Renal cortex interstitium (tissue), 11 donors: ENCODE results near the gene MEIOC. TPM values are rescaled to one million over a fixed set of nuclear protein-coding genes. Genes with fewer than 3 reads are reported as not detected.
"Not testable (repeated sequence)": the region's sequence is repeated elsewhere in the genome, so short reads cannot be mapped to it uniquely, and the experiment has no call there.

Source experiments
- DNase-seq, 11 donors: peaks; one replicate each; pipeline ENCODE4 v3.0.0-alpha.2; 2013; ENCODE audit warnings: low read depth in 9 of 11, low spot score in 4 of 11; ENCODE audit errors: extremely low read depth in 1 of 11
- polyA plus RNA-seq, 3 donors: library from polyadenylated mRNA; unstranded; fragments of 120-200 nt; gene quantifications; one replicate each; pipeline ENCODE4 v1.2.1, GENCODE V29; 2013; ENCODE audit not compliant: insufficient read length in 3 of 3

The MEIOC gene
- polyA plus RNA-seq, 3 donors: 1.5 to 2.1 (median 2.0) TPM

- peak; percentile 75 to 89 (median 87) for DNase-seq
These were observed 33.4 kb downstream of the MEIOC start, which contains the start of gene CCDC43 for GRCh38 chr17:44689477-44690217. Gene CCDC43 (minus strand): TSS chr17:44689776. CDS start chr17:44689753, 23 bp downstream.

- not testable (repeated sequence) for DNase-seq
These were observed 34.6 kb downstream of the MEIOC start for GRCh38 chr17:44690746-44691306.

DNA sequence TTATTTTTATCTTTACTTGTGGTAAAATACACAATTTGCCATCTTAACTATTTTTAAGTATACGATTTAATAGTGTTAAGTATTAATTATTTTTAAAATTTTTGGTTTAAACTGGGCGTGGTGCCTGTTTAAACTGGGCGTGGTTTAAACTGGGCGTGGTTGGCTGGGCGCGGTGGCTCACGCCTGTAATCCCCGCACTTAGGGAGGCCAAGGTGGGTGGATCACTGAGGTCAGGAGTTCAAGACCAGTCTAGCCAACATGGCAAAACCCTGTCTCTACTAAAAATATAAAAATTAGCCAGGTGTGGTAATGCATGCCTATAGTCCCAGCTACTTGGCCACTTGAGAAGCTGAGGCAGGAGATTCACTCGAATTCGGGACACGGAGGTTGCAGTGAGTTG lies 37.3 kb downstream of the MEIOC start:
- no peak for DNase-seq

DNA sequence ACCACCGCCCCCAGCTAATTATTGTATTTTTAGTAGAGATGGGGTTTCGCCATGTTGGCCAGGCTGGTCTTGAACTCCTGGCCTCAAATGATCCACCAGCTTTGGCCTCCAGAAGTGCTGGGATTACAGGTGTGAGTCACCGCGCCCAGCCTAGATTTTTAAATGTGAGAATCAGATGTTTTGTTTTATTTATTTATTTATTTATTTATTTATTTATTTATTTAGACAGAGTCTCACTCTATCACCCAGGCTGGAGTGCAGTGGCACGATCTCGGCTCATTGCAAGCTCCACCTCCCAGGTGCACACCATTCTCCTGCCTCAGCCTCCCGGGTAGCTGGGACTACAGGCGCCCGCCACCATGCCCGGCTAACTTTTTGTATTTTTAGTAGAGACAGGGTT lies 44.0 kb downstream of the MEIOC start:
- DNase-seq: not testable (repeated sequence)

DNA sequence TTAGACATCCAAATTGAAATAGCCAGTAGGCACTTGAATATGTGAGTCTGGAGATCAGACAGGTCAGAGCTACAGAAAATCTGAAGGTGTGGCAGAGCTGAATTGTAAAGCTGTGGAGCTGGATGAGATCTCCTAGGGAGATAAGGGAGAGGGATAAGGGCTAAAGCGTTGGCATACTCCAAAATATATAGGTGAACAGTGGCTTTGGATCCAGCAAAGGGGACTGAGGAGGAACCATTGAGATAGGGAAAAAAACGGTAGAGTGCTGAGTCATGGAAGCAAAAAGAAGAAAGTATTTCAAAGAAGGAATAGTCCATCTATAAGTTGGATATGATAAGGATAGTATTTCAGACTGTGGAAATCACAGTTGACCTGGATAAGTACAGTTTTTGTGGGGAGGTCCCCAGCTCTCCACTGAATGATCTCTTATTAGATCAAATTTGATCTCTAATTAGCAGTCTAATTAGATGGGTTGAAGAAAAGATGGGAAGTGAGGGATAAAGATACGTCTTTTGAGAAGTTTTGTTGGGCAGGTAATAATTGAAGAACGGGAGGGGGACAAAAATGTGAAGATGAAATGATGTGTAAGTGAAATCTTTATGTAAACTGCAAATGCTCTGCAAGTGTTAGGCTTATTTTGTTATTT lies 51.6 kb downstream of the MEIOC start:
- DNase-seq: peak in 1 of 11 donors; percentile 20

- DNase-seq: peak; percentile 82 to 98 (median 90)
These were observed 52.4 kb downstream of the MEIOC start, which contains the start of gene DBF4B for GRCh38 chr17:44708401-44709263. Gene DBF4B (plus strand): TSS chr17:44708665. CDS start chr17:44708821, 156 bp downstream.

GRCh38 chr17:44719444-44719843 lies 63.2 kb downstream of the MEIOC start:
- no peak for DNase-seq

DNA sequence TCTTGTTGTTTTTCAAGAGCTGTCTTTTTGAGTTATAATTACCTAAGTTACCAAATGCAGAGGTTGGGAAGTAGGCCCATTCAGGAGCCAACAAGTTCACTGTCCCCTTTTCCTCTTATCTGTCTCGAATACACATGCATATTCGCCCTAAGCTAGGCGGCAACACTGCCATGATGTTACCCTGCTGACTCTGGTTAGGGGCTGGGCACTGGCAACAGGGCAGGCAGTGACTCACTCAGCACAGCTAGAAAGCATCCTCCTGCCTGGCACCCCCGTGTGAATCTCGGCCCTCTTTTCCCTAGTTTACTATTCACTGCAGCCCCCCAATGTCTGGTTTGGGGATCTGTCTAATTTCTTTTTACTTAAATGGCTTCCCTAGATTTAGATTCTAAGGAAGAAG lies 66.0 kb downstream of the MEIOC start:
- DNase-seq: no peak

Other genes starting within 250 kb of the MEIOC start
- 10 to 100 TPM; 41.5 to 54.5 (median 44.5) TPM for gene GPATCH8, start 153.1 kb upstream of the MEIOC start, polyA plus RNA-seq
- 10 to 100 TPM; 24.5 to 45.7 (median 32.3) TPM for gene FZD2, start 99.0 kb upstream of the MEIOC start, polyA plus RNA-seq
- gene CCDC43, start 33.3 kb downstream of the MEIOC start, polyA plus RNA-seq: 10 to 100 TPM; 34.3 to 37.8 (median 35.6) TPM
- gene DBF4B, start 52.2 kb downstream of the MEIOC start, polyA plus RNA-seq: 10 to 100 TPM; 10.8 to 17.3 (median 14.1) TPM
- gene ADAM11, start 102.5 kb downstream of the MEIOC start, polyA plus RNA-seq: 1 to 10 TPM; 1.9 to 3.2 (median 2.9) TPM
- 10 to 100 TPM; 21.0 to 29.1 (median 28.4) TPM for gene GJC1, start 173.8 kb downstream of the MEIOC start, polyA plus RNA-seq
- gene HIGD1B, start 191.4 kb downstream of the MEIOC start, polyA plus RNA-seq: 1 to 10 TPM in 2 of 3 donors, under 1 TPM in 1; 0.61 to 1.3 (median 1.1) TPM
- 100 to 1,000 TPM in 2 of 3 donors, 10 to 100 TPM in 1; 94.0 to 129 (median 113) TPM for gene EFTUD2, start 243.0 kb downstream of the MEIOC start, polyA plus RNA-seq